Prostate gland (tissue), 2 donors: ENCODE results near the gene WNT3A. TPM values are rescaled to one million over a fixed set of nuclear protein-coding genes. Genes with fewer than 3 reads are reported as not detected.

Source experiments
- DNase-seq: peaks from one replicate; pipeline ENCODE4 v3.0.0-alpha.2; 2019; ENCODE audit warnings: low spot score
- H3K27ac ChIP-seq, 2 donors: fragments of 200-600 bp; sonication (generic); 2 replicates each; pipeline ENCODE4 v1.5.1; 2017 to 2019
- H3K27me3 ChIP-seq: fragments of 200-600 bp; sonication (generic); replicated peaks from 2 replicates; pipeline ENCODE4 v1.5.1; 2019; ENCODE audit not compliant: insufficient read depth
- H3K36me3 ChIP-seq, 2 donors: fragments of 200-600 bp; sonication (generic); 1 replicate in 1 of 2; 2 replicates in 1 of 2; pipeline versions ENCODE4 v1.5.1 to v1.8.1; 2017 to 2019
- H3K4me1 ChIP-seq: fragments of 200-600 bp; sonication (generic); replicated peaks from 2 replicates; pipeline ENCODE4 v1.5.1; 2019
- H3K4me3 ChIP-seq, 2 donors: fragments of 200-600 bp; sonication (generic); 2 replicates each; pipeline ENCODE4 v1.5.1; 2017 to 2019
- H3K9me3 ChIP-seq: fragments of 200-600 bp; sonication (generic); 2 replicates; pipeline ENCODE4 v1.5.1; 2017
- CTCF ChIP-seq, 4 experiments: fragments of 200-600 bp in 2 of 4; fragments of 450-650 bp in 2 of 4; sonication (generic) in 2 of 4; IDR thresholded peaks; 1 replicate in 3 of 4; 2 replicates in 1 of 4; pipeline ENCODE4 v1.5.1; 2016 to 2019; ENCODE audit warnings: antibody characterized with exemption in 4 of 4, mild to moderate bottlenecking in 2 of 4, moderate library complexity in 2 of 4
- POLR2A ChIP-seq: fragments of 450-650 bp; IDR thresholded peaks from one replicate; pipeline ENCODE4 v1.6.1; 2016; ENCODE audit warnings: antibody characterized with exemption, mild to moderate bottlenecking
- POLR2AphosphoS5 ChIP-seq: sonication (generic); formaldehyde crosslinking; IDR thresholded peaks from one replicate; pipeline ENCODE4 v1.6.1; 2017; ENCODE audit warnings: antibody characterized with exemption
- WGBS: methylation state at CpG from one replicate; pipeline ENCODE4 v1.1.5; 2018; 5-methylcytosine and 5-hydroxymethylcytosine counted together
- intact Hi-C: fragments of 100-400 bp; cut with DNase I; formaldehyde crosslinking; loops from one replicate; pipeline ENCODE4 v1.14.2; 2022
- total RNA-seq, 2 donors: library from RNA; depleted of rRNA; stranded (reverse); fragments of >200 nt; gene quantifications; one replicate each; pipeline ENCODE4 v1.1.0, GENCODE V29; 2016

WNT3A gene
- total RNA-seq, 2 donors from 2014 or later, result 2.4 to 4.8 TPM

- intact Hi-C loops, result no loop called here
- no peaks in the 10 kb centered on the region for H3K9me3 ChIP-seq
- TF ChIP-seq CTCF (IDR thresholded peaks at IDR 0.05) (no peak), POLR2A (no peak), POLR2AphosphoS5 (no peak)
- DNase-seq, result peak; percentile 3
- H3K27ac ChIP-seq, result no peak overlapping the region
- no peak overlapping the region for H3K4me3 ChIP-seq
- H3K4me1 ChIP-seq, result no peaks in the 10 kb centered on the region
- H3K27me3 ChIP-seq, result no peaks in the 10 kb centered on the region
- 50% methylated on average over 9 of the region's 9 CpGs for WGBS
- H3K36me3 ChIP-seq, result no peaks in the 10 kb centered on the region
Measured at GRCh38 chr1:228045871-228046270, 39.1 kb downstream of the WNT3A start.

GRCh38 chr1:228046421-228047182, 39.8 kb downstream of the WNT3A start:
- TF ChIP-seq POLR2A (no peak), POLR2AphosphoS5 (no peak), CTCF (IDR thresholded peaks at IDR 0.05) (no peak)
- Histone ChIP-seq H3K4me1 (no peaks in the 10 kb centered on the region), H3K9me3 (no peaks in the 10 kb centered on the region), H3K27me3 (no peaks in the 10 kb centered on the region), H3K27ac (no peak overlapping the region), H3K4me3 (no peak overlapping the region), H3K36me3 (no peaks in the 10 kb centered on the region)
- 95% methylated on average over 8 of the region's 8 CpGs for WGBS
- intact Hi-C loops, result no loop called here
- DNase-seq, result no peak

- no peak overlapping the region for H3K4me3 ChIP-seq
- TF ChIP-seq POLR2A (no peak), POLR2AphosphoS5 (no peak), CTCF (IDR thresholded peaks at IDR 0.05) (no peak)
- DNase-seq, result no peak
- H3K36me3 ChIP-seq, result no peaks in the 10 kb centered on the region
- H3K27me3 ChIP-seq, result no peaks in the 10 kb centered on the region
- intact Hi-C loops, result no loop called here
- no peak overlapping the region for H3K27ac ChIP-seq
- H3K4me1 ChIP-seq, result no peaks in the 10 kb centered on the region
- WGBS, result 83% methylated on average over 7 of the region's 7 CpGs
- no peaks in the 10 kb centered on the region for H3K9me3 ChIP-seq
Measured at GRCh38 chr1:228047183-228047466, 40.3 kb downstream of the WNT3A start.

- no peak overlapping the region for H3K27ac ChIP-seq
- no peaks in the 10 kb centered on the region for H3K4me1 ChIP-seq
- TF ChIP-seq POLR2A (no peak), POLR2AphosphoS5 (no peak), CTCF (IDR thresholded peaks at IDR 0.05) (no peak)
- DNase-seq, result no peak
- 83% methylated on average over 5 of the region's 5 CpGs for WGBS
- intact Hi-C loops, result no loop called here
- no peaks in the 10 kb centered on the region for H3K36me3 ChIP-seq
- no peaks in the 10 kb centered on the region for H3K9me3 ChIP-seq
- no peak overlapping the region for H3K4me3 ChIP-seq
- H3K27me3 ChIP-seq, result no peaks in the 10 kb centered on the region
Measured at GRCh38 chr1:228048120-228048519, 41.3 kb downstream of the WNT3A start.

- no peak overlapping the region for H3K27ac ChIP-seq
- H3K4me3 ChIP-seq, result no peak overlapping the region
- no peaks in the 10 kb centered on the region for H3K27me3 ChIP-seq
- H3K36me3 ChIP-seq, result no peaks in the 10 kb centered on the region
- 88% methylated on average over 6 of the region's 6 CpGs for WGBS
- H3K9me3 ChIP-seq, result no peaks in the 10 kb centered on the region
- TF ChIP-seq POLR2A (no peak), CTCF (IDR thresholded peaks at IDR 0.05) (no peak), POLR2AphosphoS5 (no peak)
- intact Hi-C loops, result no loop called here
- no peaks in the 10 kb centered on the region for H3K4me1 ChIP-seq
- peak; percentile 3 for DNase-seq
Measured at GRCh38 chr1:228048659-228049298, 42.0 kb downstream of the WNT3A start.
